Hepatocyte (in vitro differentiated cells): ENCODE results near the gene HBD. TPM values are rescaled to one million over a fixed set of nuclear protein-coding genes. Genes with fewer than 3 reads are reported as not detected.

Experiments
- DNase-seq: peaks from one replicate; pipeline ENCODE4 v3.0.0-alpha.2; 2016; ENCODE audit warnings: low spot score
- H2AFZ ChIP-seq: fragments of 200-600 bp; sonication (generic); 2 replicates; pipeline ENCODE4 v1.6.0; 2016; ENCODE audit warnings: antibody characterized with exemption, mild to moderate bottlenecking
- H3K27ac ChIP-seq: fragments of 200-600 bp; sonication (generic); 2 replicates; pipeline ENCODE4 v1.5.1; 2016; ENCODE audit warnings: mild to moderate bottlenecking
- H3K27me3 ChIP-seq: fragments of 200-600 bp; sonication (generic); 2 replicates; pipeline ENCODE4 v1.6.1; 2016
- H3K36me3 ChIP-seq: fragments of 200-600 bp; sonication (generic); replicated peaks from 2 replicates; pipeline ENCODE4 v1.5.1; 2016; ENCODE audit warnings: low read depth; ENCODE audit not compliant: insufficient read depth
- H3K4me1 ChIP-seq: fragments of 200-600 bp; sonication (generic); 2 replicates; pipeline ENCODE4 v1.5.1; 2016; ENCODE audit warnings: mild to moderate bottlenecking, moderate library complexity; ENCODE audit not compliant: insufficient read depth
- H3K4me2 ChIP-seq: fragments of 200-600 bp; sonication (generic); 2 replicates; pipeline ENCODE4 v1.6.0; 2016
- H3K4me3 ChIP-seq: fragments of 200-600 bp; sonication (generic); 2 replicates; pipeline ENCODE4 v1.5.1; 2016; ENCODE audit warnings: mild to moderate bottlenecking
- H3K79me2 ChIP-seq: fragments of 200-600 bp; sonication (generic); 2 replicates; pipeline ENCODE4 v1.6.0; 2017; ENCODE audit warnings: mild to moderate bottlenecking
- H3K9me2 ChIP-seq: fragments of 200-600 bp; sonication (generic); replicated peaks from 2 replicates; pipeline ENCODE4 v1.6.0; 2017; ENCODE audit warnings: mild to moderate bottlenecking; ENCODE audit not compliant: insufficient read depth
- H3K9me3 ChIP-seq: fragments of 200-600 bp; sonication (generic); 2 replicates; pipeline ENCODE4 v1.5.1; 2016; ENCODE audit warnings: low read depth, mild to moderate bottlenecking
- H4K20me1 ChIP-seq: fragments of 200-600 bp; sonication (generic); 2 replicates; pipeline ENCODE4 v1.6.0; 2016; ENCODE audit warnings: mild to moderate bottlenecking; ENCODE audit not compliant: insufficient read depth, poor library complexity, severe bottlenecking
- CTCF ChIP-seq: fragments of 200-600 bp; sonication (generic); IDR thresholded peaks from 2 replicates; pipeline ENCODE4 v1.5.1; 2016; ENCODE audit warnings: antibody characterized with exemption, mild to moderate bottlenecking; ENCODE audit not compliant: poor library complexity
- EZH2 ChIP-seq: fragments of 200-600 bp; sonication (generic); IDR thresholded peaks from 2 replicates; pipeline ENCODE4 v1.6.1; 2016; ENCODE audit warnings: antibody characterized with exemption, mild to moderate bottlenecking, borderline replicate concordance
- EZH2phosphoT487 ChIP-seq: fragments of 200-600 bp; sonication (generic); IDR thresholded peaks from one replicate; pipeline ENCODE4 v1.6.1; 2018; ENCODE audit warnings: antibody characterized with exemption, mild to moderate bottlenecking, low read depth, moderate library complexity; ENCODE audit not compliant: unreplicated experiment, severe bottlenecking
- WGBS: methylation state at CpG from one replicate; pipeline ENCODE4 v1.1.6; 2016; ENCODE audit warnings: low lambda C conversion rate; ENCODE audit errors: missing lambda C conversion rate; 5-methylcytosine and 5-hydroxymethylcytosine counted together
- polyA plus RNA-seq: library from polyadenylated mRNA; unstranded; fragments of >200 nt; fragmentation: Nextera tagmentation; extraction: Ambion mirVana; gene quantifications from 2 replicates; pipeline ENCODE4 v1.2.1, GENCODE V29; 2016
- total RNA-seq: library from RNA; depleted of rRNA; stranded (reverse); fragments of >200 nt; gene quantifications from 2 replicates; pipeline ENCODE4 v1.2.3, GENCODE V29; 2014

The HBD gene
- total RNA-seq (not detected in 2 replicates), polyA plus RNA-seq (not detected in 2 replicates)

- no peaks in the 10 kb centered on the region for H4K20me1 ChIP-seq
- no peak for DNase-seq
- no peaks in the 10 kb centered on the region for H3K79me2 ChIP-seq
- WGBS, result 69% methylated on average over 2 of the region's 2 CpGs
- H3K27me3 ChIP-seq, result no peaks in the 10 kb centered on the region
- no peak within 1 kb of the TSS for H3K27ac ChIP-seq
- no peaks in the 10 kb centered on the region for H3K36me3 ChIP-seq
- no peaks in the 10 kb centered on the region for H3K9me3 ChIP-seq
- H3K9me2 ChIP-seq, result no peaks in the 10 kb centered on the region
- H3K4me3 ChIP-seq, result no peak within 1 kb of the TSS
- no peak within 1 kb of the TSS for H3K4me2 ChIP-seq
- H3K4me1 ChIP-seq, result no peaks in the 10 kb centered on the region
- TF ChIP-seq EZH2 (no peak), CTCF (no peak)
- no peak within 1 kb of the TSS for H2AFZ ChIP-seq
These were observed at the start of gene HBD for GRCh38 chr11:5234381-5234834. HBD (minus strand) TSS chr11:5234483; CDS start chr11:5234433, 50 bp downstream.

GRCh38 chr11:5283882-5284281, 49.6 kb upstream of the HBD start:
- Histone ChIP-seq H2AFZ (no peak overlapping the region), H3K4me3 (no peak overlapping the region), H4K20me1 (no peaks in the 10 kb centered on the region), H3K27me3 (no peaks in the 10 kb centered on the region), H3K9me3 (no peaks in the 10 kb centered on the region), H3K36me3 (no peaks in the 10 kb centered on the region), H3K9me2 (no peaks in the 10 kb centered on the region), H3K27ac (no peak overlapping the region), H3K4me2 (no peak overlapping the region), H3K4me1 (no peaks in the 10 kb centered on the region), H3K79me2 (no peaks in the 10 kb centered on the region)
- TF ChIP-seq EZH2phosphoT487 (no peak), EZH2 (no peak), CTCF (no peak)
- no peak for DNase-seq
- WGBS, result 88% methylated on average over 1 of the region's 1 CpG

- Histone ChIP-seq H3K27me3 (no peaks in the 10 kb centered on the region), H3K4me2 (no peak overlapping the region), H3K27ac (no peak overlapping the region), H3K79me2 (no peaks in the 10 kb centered on the region), H3K36me3 (no peaks in the 10 kb centered on the region), H3K4me1 (no peaks in the 10 kb centered on the region), H2AFZ (no peak overlapping the region), H3K4me3 (no peak overlapping the region), H3K9me3 (no peaks in the 10 kb centered on the region), H3K9me2 (no peaks in the 10 kb centered on the region), H4K20me1 (no peaks in the 10 kb centered on the region)
- no peak for DNase-seq
- TF ChIP-seq CTCF, result no peak
- TF ChIP-seq EZH2, result no peak
- TF ChIP-seq EZH2phosphoT487, result no peak
- WGBS, result 84% methylated on average over 3 of the region's 3 CpGs
These were observed 48.8 kb upstream of the HBD start for GRCh38 chr11:5283086-5283485.

GRCh38 chr11:5282628-5283027, 48.3 kb upstream of the HBD start:
- Histone ChIP-seq H3K4me3 (no peak overlapping the region), H3K9me3 (no peaks in the 10 kb centered on the region), H3K4me2 (no peak overlapping the region), H3K27me3 (no peaks in the 10 kb centered on the region), H4K20me1 (no peaks in the 10 kb centered on the region), H3K9me2 (no peaks in the 10 kb centered on the region), H3K79me2 (no peaks in the 10 kb centered on the region), H2AFZ (no peak overlapping the region), H3K27ac (no peak overlapping the region), H3K4me1 (no peaks in the 10 kb centered on the region), H3K36me3 (no peaks in the 10 kb centered on the region)
- TF ChIP-seq CTCF (no peak), EZH2 (no peak), EZH2phosphoT487 (no peak)
- WGBS, result 86% methylated on average over 2 of the region's 2 CpGs
- DNase-seq, result no peak
